ENCODE data around the gene LONP2.

GRCh38 chr16:48365025-48365600 lies 121.0 kb downstream of the LONP2 start:
- TF ChIP-seq CTCF (conservative IDR thresholded peaks at IDR 0.05 in 1 of 2, IDR thresholded peaks at IDR 0.05 in 1 of 2; ENCODE audit: extremely low read depth in 1 of 2, insufficient read depth in 1 of 2, low read depth in 1 of 2, low read length in 2 of 2) (no peak), EZH2 (IDR thresholded peaks at IDR 0.05; ENCODE audit: borderline replicate concordance, low read length) (no peak)

Data from mammary epithelial cell (primary cell).